Neural cell (in vitro differentiated cells): ENCODE results near the gene RAPGEF4. TPM values are rescaled to one million over a fixed set of nuclear protein-coding genes. Genes with fewer than 3 reads are reported as not detected.

ENCODE experiments used
- H2AFZ ChIP-seq: fragments of 200-600, 300-800 bp; sonication (generic), shearing (Covaris generic); 2 replicates; pipeline ENCODE4 v1.6.0; 2014; ENCODE audit warnings: low read depth, mild to moderate bottlenecking, antibody characterized with exemption, low read length, moderate library complexity
- H3F3A ChIP-seq: fragments of 200-600 bp; shearing (Covaris generic); 2 replicates; pipeline ENCODE4 v1.6.1; 2016; ENCODE audit warnings: mild to moderate bottlenecking, moderate library complexity, mixed read lengths, antibody characterized with exemption, low read length; ENCODE audit not compliant: insufficient read depth, poor library complexity, severe bottlenecking
- H3K27ac ChIP-seq: fragments of 200-600, 300-800 bp; sonication (generic), shearing (Covaris generic); 2 replicates; pipeline ENCODE4 v1.5.1; 2014; ENCODE audit warnings: mild to moderate bottlenecking, low read length, moderate library complexity
- H3K27me3 ChIP-seq: fragments of 300-800, 200-600 bp; sonication (generic), shearing (Covaris generic); 2 replicates; pipeline ENCODE4 v1.6.0; 2014; ENCODE audit warnings: mild to moderate bottlenecking, low read depth, low read length, moderate library complexity; ENCODE audit not compliant: insufficient read depth
- H3K36me3 ChIP-seq: fragments of 300-800, 200-600 bp; sonication (generic), shearing (Covaris generic); 2 replicates; pipeline ENCODE4 v1.5.1; 2014; ENCODE audit warnings: mild to moderate bottlenecking, antibody characterized with exemption, low read length, moderate library complexity; ENCODE audit not compliant: insufficient read depth
- H3K4me2 ChIP-seq: fragments of 300-800, 200-600 bp; sonication (generic), shearing (Covaris generic); 2 replicates; pipeline ENCODE4 v1.6.0; 2014; ENCODE audit warnings: mild to moderate bottlenecking, low read length
- H3K4me3 ChIP-seq: fragments of 300-800, 200-600 bp; sonication (generic), shearing (Covaris generic); 2 replicates; pipeline ENCODE4 v1.5.1; 2014; ENCODE audit warnings: mild to moderate bottlenecking, low read length, moderate library complexity
- H3K79me2 ChIP-seq: fragments of 200-600 bp; shearing (Covaris generic); replicated peaks from 2 replicates; pipeline ENCODE4 v1.6.0; 2014; ENCODE audit warnings: mild to moderate bottlenecking, low read length, moderate library complexity; ENCODE audit not compliant: insufficient read depth
- H3K9ac ChIP-seq: fragments of 300-800, 200-600 bp; sonication (generic), shearing (Covaris generic); 2 replicates; pipeline ENCODE4 v1.6.1; 2016; ENCODE audit warnings: mild to moderate bottlenecking, low read length, mixed read lengths
- H3K9me2 ChIP-seq: fragments of 200-600 bp; shearing (Covaris generic); 2 replicates; pipeline ENCODE4 v1.6.1; 2016; ENCODE audit warnings: mild to moderate bottlenecking, low read length, mixed read lengths; ENCODE audit not compliant: insufficient read depth
- H3K9me3 ChIP-seq: fragments of 200-600, 300-800 bp; sonication (generic), shearing (Covaris generic); 2 replicates; pipeline ENCODE4 v1.6.1; 2016; ENCODE audit warnings: mild to moderate bottlenecking, mixed run types, low read length, moderate library complexity, mixed read lengths
- H4K20me1 ChIP-seq: fragments of 200-600 bp; shearing (Covaris generic); 2 replicates; pipeline ENCODE4 v1.6.1; 2016; ENCODE audit warnings: mild to moderate bottlenecking, mixed run types; ENCODE audit not compliant: insufficient read depth
- EP300 ChIP-seq: fragments of 450-650 bp; conservative IDR thresholded peaks from 2 replicates; pipeline ENCODE4 v1.6.1; 2014; ENCODE audit warnings: antibody characterized with exemption, mild to moderate bottlenecking, moderate library complexity; ENCODE audit not compliant: poor library complexity, severe bottlenecking
- EZH2 ChIP-seq: fragments of 200-600, 300-800 bp; shearing (Covaris generic), sonication (generic); IDR thresholded peaks from 2 replicates; pipeline ENCODE4 v1.6.1; 2014; ENCODE audit warnings: antibody characterized with exemption, low read length, borderline replicate concordance, mild to moderate bottlenecking; ENCODE audit not compliant: insufficient read depth, poor library complexity, severe bottlenecking
- MXI1 ChIP-seq: fragments of 450-650 bp; conservative IDR thresholded peaks from 2 replicates; pipeline ENCODE4 v1.6.1; 2014; ENCODE audit warnings: antibody characterized with exemption, mild to moderate bottlenecking; ENCODE audit not compliant: poor library complexity, severe bottlenecking
- POLR2AphosphoS5 ChIP-seq: IDR thresholded peaks from 2 replicates; pipeline ENCODE4 v1.6.1; 2012
- RAD21 ChIP-seq: fragments of 450-650 bp; conservative IDR thresholded peaks from 2 replicates; pipeline ENCODE4 v1.6.1; 2014; ENCODE audit warnings: antibody characterized with exemption, mild to moderate bottlenecking, moderate library complexity
- SMC3 ChIP-seq: fragments of 450-650 bp; conservative IDR thresholded peaks from 2 replicates; pipeline ENCODE4 v1.6.1; 2014; ENCODE audit warnings: antibody characterized with exemption, mild to moderate bottlenecking, moderate library complexity; ENCODE audit not compliant: poor library complexity
- TAF1 ChIP-seq: IDR thresholded peaks from 2 replicates; pipeline ENCODE4 v1.6.1; 2012; ENCODE audit warnings: low read depth
- polyA plus RNA-seq: library from polyadenylated mRNA; depleted of rRNA; stranded (reverse); fragments of >200 nt; gene quantifications from 2 replicates; pipeline ENCODE4 v1.2.3, GENCODE V29; 2014
- TF ChIP-seq, protein P1 (sequence below): IDR thresholded peaks from 2 replicates; pipeline ENCODE4 v1.6.1; 2012; ENCODE audit warnings: borderline replicate concordance
- TF ChIP-seq, protein P2 (sequence below): fragments of 450-650 bp; IDR thresholded peaks from 2 replicates; pipeline ENCODE4 v1.5.1; 2014; ENCODE audit warnings: antibody characterized with exemption, mild to moderate bottlenecking, moderate library complexity; ENCODE audit not compliant: poor library complexity, severe bottlenecking

RAPGEF4 gene
- polyA plus RNA-seq, 1 donor from 2014 or later = 10.4 TPM

DNA sequence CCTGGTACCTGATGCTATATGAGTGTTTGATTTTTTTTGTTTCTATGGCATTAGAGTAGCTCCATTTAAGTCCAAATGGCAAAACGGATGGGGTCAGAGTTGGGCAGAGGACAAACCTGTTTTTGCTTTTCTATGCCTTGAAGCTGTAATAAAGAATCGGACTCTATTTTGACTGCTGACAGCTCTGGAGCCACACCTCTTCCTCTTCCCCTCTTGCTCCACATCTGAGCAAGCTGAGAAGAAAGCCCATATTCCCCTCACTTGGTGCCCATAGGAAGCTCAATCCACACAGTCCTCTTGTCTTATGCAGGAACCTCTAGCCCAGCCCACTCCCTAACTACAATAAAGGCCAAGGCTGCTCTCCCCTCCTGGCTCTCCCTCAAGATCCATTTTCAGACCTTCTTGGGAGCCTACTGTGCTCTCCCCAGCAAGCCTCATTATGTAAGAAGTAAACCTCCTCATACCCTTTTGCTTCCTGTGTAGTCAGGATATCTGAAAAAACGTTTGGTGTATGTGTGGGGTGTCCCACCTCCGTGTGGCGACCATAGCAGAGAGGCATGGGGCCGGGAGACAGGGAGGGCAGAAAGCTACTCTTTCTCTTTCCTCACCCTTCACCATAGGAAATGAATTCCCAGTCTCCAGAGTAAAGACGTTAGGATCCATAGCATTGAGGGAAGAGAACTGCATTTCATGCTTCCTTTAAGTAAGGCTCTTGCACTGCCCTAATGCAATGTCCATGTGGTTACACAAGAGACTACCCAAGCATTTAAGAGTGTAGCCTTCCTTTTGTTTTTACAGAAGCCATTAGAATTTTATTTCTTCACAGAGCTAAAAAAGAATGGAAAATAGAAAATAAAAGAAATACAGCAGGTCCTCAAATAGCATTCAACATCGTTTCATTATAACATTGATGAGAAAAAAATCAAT, 41.9 kb upstream of the RAPGEF4 start:
- Histone ChIP-seq H3K27ac (no peak overlapping the region), H3K4me2 (no peak overlapping the region)
- TF ChIP-seq MXI1 = no peak
- no peak for TF ChIP-seq SMC3
- no peak for TF ChIP-seq POLR2AphosphoS5

DNA sequence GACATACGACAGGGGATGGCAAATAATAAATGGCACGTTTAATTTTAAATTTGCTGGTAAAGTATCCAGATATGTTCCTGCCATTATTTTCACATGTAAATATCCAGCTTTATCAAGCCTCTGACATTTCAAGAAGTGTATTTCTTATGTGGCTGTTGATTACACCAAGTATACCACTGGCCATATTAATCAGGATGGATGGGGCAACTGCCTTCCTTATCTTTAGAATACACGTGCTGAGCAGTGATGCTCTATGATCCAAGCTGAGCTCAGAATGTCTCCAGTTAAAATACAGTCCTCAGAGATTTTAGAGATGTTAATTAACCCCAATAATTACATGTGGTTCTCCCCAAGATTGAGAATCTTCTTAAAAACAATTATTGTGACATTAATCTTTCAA, 38.3 kb upstream of the RAPGEF4 start:
- no peak overlapping the region for H3K4me2 ChIP-seq
- H3K9me2 ChIP-seq = no peaks in the 10 kb centered on the region
- H4K20me1 ChIP-seq = no peaks in the 10 kb centered on the region
- H3F3A ChIP-seq = no peaks in the 10 kb centered on the region
- TF ChIP-seq MXI1 = no peak
- TF ChIP-seq TAF1 = no peak
- TF ChIP-seq EZH2 = no peak
- no peak for TF ChIP-seq EP300
- TF ChIP-seq SMC3 = no peak
- TF ChIP-seq POLR2AphosphoS5 = no peak
- TF ChIP-seq, protein P1, sequence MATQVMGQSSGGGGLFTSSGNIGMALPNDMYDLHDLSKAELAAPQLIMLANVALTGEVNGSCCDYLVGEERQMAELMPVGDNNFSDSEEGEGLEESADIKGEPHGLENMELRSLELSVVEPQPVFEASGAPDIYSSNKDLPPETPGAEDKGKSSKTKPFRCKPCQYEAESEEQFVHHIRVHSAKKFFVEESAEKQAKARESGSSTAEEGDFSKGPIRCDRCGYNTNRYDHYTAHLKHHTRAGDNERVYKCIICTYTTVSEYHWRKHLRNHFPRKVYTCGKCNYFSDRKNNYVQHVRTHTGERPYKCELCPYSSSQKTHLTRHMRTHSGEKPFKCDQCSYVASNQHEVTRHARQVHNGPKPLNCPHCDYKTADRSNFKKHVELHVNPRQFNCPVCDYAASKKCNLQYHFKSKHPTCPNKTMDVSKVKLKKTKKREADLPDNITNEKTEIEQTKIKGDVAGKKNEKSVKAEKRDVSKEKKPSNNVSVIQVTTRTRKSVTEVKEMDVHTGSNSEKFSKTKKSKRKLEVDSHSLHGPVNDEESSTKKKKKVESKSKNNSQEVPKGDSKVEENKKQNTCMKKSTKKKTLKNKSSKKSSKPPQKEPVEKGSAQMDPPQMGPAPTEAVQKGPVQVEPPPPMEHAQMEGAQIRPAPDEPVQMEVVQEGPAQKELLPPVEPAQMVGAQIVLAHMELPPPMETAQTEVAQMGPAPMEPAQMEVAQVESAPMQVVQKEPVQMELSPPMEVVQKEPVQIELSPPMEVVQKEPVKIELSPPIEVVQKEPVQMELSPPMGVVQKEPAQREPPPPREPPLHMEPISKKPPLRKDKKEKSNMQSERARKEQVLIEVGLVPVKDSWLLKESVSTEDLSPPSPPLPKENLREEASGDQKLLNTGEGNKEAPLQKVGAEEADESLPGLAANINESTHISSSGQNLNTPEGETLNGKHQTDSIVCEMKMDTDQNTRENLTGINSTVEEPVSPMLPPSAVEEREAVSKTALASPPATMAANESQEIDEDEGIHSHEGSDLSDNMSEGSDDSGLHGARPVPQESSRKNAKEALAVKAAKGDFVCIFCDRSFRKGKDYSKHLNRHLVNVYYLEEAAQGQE = no peak
- H3K27ac ChIP-seq = no peak overlapping the region
- no peak overlapping the region for H2AFZ ChIP-seq
- H3K79me2 ChIP-seq = no peaks in the 10 kb centered on the region
- H3K9me3 ChIP-seq = no peaks in the 10 kb centered on the region
- no peaks in the 10 kb centered on the region for H3K27me3 ChIP-seq
- H3K9ac ChIP-seq = no peak overlapping the region
- H3K36me3 ChIP-seq = no peaks in the 10 kb centered on the region
- H3K4me3 ChIP-seq = no peak overlapping the region

More for the DNA sequence above, 41.9 kb upstream of the RAPGEF4 start:
- Histone ChIP-seq H3K27me3 (no peaks in the 10 kb centered on the region), H3K4me3 (no peak overlapping the region), H3K9ac (no peak overlapping the region), H3K9me3 (no peaks in the 10 kb centered on the region), H4K20me1 (no peaks in the 10 kb centered on the region), H3K9me2 (no peaks in the 10 kb centered on the region), H3K79me2 (no peaks in the 10 kb centered on the region), H2AFZ (no peak overlapping the region), H3F3A (no peaks in the 10 kb centered on the region), H3K36me3 (no peaks in the 10 kb centered on the region)

DNA sequence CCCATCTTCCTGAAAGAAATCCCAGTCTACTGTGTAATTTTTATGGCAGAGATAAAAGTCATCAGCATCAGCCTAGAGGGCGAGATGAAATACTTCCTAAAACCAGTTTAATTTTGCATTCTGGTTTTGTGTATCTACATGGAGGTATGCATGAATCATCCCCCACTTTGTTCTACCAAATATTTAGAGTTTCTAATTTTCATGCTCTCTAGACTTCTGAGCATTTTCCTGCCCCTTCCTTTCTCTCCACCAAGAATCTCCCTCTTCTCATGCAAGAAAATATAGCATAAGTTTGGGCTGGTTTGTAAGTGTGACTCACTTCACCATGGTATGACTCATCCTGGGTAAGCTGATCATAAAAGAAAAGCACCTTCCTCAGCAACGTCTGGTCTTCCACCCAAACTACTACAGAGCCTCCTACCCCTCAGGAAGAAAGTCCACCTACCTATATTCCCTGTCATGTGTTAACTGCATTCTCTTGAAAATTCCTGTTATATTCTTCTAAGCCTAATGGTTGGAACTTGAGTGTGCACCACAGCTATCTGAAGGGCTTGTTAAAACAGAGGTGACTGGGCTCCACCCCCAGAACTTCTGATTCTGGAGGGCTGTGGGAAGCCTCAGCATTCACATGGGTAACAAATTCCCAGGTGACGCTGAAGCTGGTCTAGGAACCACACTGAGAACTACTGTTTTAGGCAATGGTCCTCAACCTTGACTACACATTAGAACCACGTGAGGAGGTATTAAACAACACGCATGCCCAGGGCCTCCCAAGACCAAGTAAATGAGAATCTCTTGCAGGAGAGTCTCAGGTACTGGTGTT, 37.4 kb upstream of the RAPGEF4 start:
- H3K36me3 ChIP-seq = no peaks in the 10 kb centered on the region
- TF ChIP-seq RAD21 (no peak), EP300 (no peak), SMC3 (no peak), MXI1 (no peak), TAF1 (no peak), EZH2 (no peak), POLR2AphosphoS5 (no peak)
- TF ChIP-seq, protein P2, sequence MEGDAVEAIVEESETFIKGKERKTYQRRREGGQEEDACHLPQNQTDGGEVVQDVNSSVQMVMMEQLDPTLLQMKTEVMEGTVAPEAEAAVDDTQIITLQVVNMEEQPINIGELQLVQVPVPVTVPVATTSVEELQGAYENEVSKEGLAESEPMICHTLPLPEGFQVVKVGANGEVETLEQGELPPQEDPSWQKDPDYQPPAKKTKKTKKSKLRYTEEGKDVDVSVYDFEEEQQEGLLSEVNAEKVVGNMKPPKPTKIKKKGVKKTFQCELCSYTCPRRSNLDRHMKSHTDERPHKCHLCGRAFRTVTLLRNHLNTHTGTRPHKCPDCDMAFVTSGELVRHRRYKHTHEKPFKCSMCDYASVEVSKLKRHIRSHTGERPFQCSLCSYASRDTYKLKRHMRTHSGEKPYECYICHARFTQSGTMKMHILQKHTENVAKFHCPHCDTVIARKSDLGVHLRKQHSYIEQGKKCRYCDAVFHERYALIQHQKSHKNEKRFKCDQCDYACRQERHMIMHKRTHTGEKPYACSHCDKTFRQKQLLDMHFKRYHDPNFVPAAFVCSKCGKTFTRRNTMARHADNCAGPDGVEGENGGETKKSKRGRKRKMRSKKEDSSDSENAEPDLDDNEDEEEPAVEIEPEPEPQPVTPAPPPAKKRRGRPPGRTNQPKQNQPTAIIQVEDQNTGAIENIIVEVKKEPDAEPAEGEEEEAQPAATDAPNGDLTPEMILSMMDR = no peak
- TF ChIP-seq, protein P1 = no peak
- H3K4me3 ChIP-seq = no peak overlapping the region
- H2AFZ ChIP-seq = no peak overlapping the region
- H3K27me3 ChIP-seq = no peaks in the 10 kb centered on the region
- H3K4me2 ChIP-seq = no peak overlapping the region
- H3K9me2 ChIP-seq = no peaks in the 10 kb centered on the region
- no peaks in the 10 kb centered on the region for H3K9me3 ChIP-seq
- no peak overlapping the region for H3K9ac ChIP-seq
- no peak overlapping the region for H3K27ac ChIP-seq
- H4K20me1 ChIP-seq = no peaks in the 10 kb centered on the region
- no peaks in the 10 kb centered on the region for H3F3A ChIP-seq
- no peaks in the 10 kb centered on the region for H3K79me2 ChIP-seq
